Measurements from ENCODE around the gene ATP13A2.

ATP13A2 gene

GRCh38 chr1:17001760-17002523 is 9.8 kb downstream of the ATP13A2 start:
- Mint-ChIP-seq H3K4me1 (ENCODE audit: low read depth) (no peaks in the 10 kb centered on the region), H3K27ac (no peak overlapping the region), H3K36me3 (peaks cover 5% of the 10 kb centered on the region), H3K4me3 (no peak overlapping the region), H3K27me3 (no peaks in the 10 kb centered on the region), H3K9me3 (ENCODE audit: low read depth) (no peaks in the 10 kb centered on the region)

GRCh38 chr1:16999863-17000262 is 11.9 kb downstream of the ATP13A2 start:
- H3K27me3 Mint-ChIP-seq, result no peaks in the 10 kb centered on the region
- peaks cover 5% of the 10 kb centered on the region for H3K36me3 Mint-ChIP-seq
- H3K4me3 Mint-ChIP-seq, result no peak overlapping the region
- no peak overlapping the region for H3K27ac Mint-ChIP-seq
- H3K9me3 Mint-ChIP-seq (ENCODE audit: low read depth), result no peaks in the 10 kb centered on the region
- H3K4me1 Mint-ChIP-seq (ENCODE audit: low read depth), result no peaks in the 10 kb centered on the region

GRCh38 chr1:16998589-16998988 is 13.1 kb downstream of the ATP13A2 start:
- H3K4me3 Mint-ChIP-seq, result no peak overlapping the region
- no peak overlapping the region for H3K27ac Mint-ChIP-seq
- no peaks in the 10 kb centered on the region for H3K9me3 Mint-ChIP-seq (ENCODE audit: low read depth)
- H3K36me3 Mint-ChIP-seq, result peaks cover 5% of the 10 kb centered on the region
- H3K27me3 Mint-ChIP-seq, result no peaks in the 10 kb centered on the region
- H3K4me1 Mint-ChIP-seq (ENCODE audit: low read depth), result no peaks in the 10 kb centered on the region

GRCh38 chr1:16996845-16997244 is 14.9 kb downstream of the ATP13A2 start:
- Mint-ChIP-seq H3K27ac (no peak overlapping the region), H3K36me3 (peaks cover 5% of the 10 kb centered on the region), H3K4me1 (ENCODE audit: low read depth) (no peaks in the 10 kb centered on the region), H3K4me3 (no peak overlapping the region), H3K27me3 (no peaks in the 10 kb centered on the region), H3K9me3 (ENCODE audit: low read depth) (no peaks in the 10 kb centered on the region)

GRCh38 chr1:16993521-16994038 is 18.1 kb downstream of the ATP13A2 start:
- peaks cover 4% of the 10 kb centered on the region for H3K36me3 Mint-ChIP-seq
- H3K27me3 Mint-ChIP-seq, result no peaks in the 10 kb centered on the region
- no peak overlapping the region for H3K27ac Mint-ChIP-seq
- no peak overlapping the region for H3K4me3 Mint-ChIP-seq
- H3K9me3 Mint-ChIP-seq (ENCODE audit: low read depth), result no peaks in the 10 kb centered on the region
- H3K4me1 Mint-ChIP-seq (ENCODE audit: low read depth), result no peaks in the 10 kb centered on the region

GRCh38 chr1:16992675-16993074 is 19.1 kb downstream of the ATP13A2 start:
- no peak overlapping the region for H3K4me3 Mint-ChIP-seq
- peaks cover 4% of the 10 kb centered on the region for H3K36me3 Mint-ChIP-seq
- no peaks in the 10 kb centered on the region for H3K9me3 Mint-ChIP-seq (ENCODE audit: low read depth)
- no peaks in the 10 kb centered on the region for H3K27me3 Mint-ChIP-seq
- no peaks in the 10 kb centered on the region for H3K4me1 Mint-ChIP-seq (ENCODE audit: low read depth)
- H3K27ac Mint-ChIP-seq, result no peak overlapping the region

- no peaks in the 10 kb centered on the region for H3K9me3 Mint-ChIP-seq (ENCODE audit: low read depth)
- no peaks in the 10 kb centered on the region for H3K4me1 Mint-ChIP-seq (ENCODE audit: low read depth)
- no peaks in the 10 kb centered on the region for H3K27me3 Mint-ChIP-seq
- H3K4me3 Mint-ChIP-seq, result no peak overlapping the region
- no peak overlapping the region for H3K27ac Mint-ChIP-seq
- H3K36me3 Mint-ChIP-seq, result peaks cover 4% of the 10 kb centered on the region
These were observed 19.6 kb downstream of the ATP13A2 start for GRCh38 chr1:16992102-16992501.

- H3K27me3 Mint-ChIP-seq, result no peaks in the 10 kb centered on the region
- no peaks in the 10 kb centered on the region for H3K9me3 Mint-ChIP-seq (ENCODE audit: low read depth)
- no peak overlapping the region for H3K4me3 Mint-ChIP-seq
- peaks cover 4% of the 10 kb centered on the region for H3K36me3 Mint-ChIP-seq
- H3K4me1 Mint-ChIP-seq (ENCODE audit: low read depth), result no peaks in the 10 kb centered on the region
- no peak overlapping the region for H3K27ac Mint-ChIP-seq
These were observed 20.2 kb downstream of the ATP13A2 start for GRCh38 chr1:16991571-16991970.

GRCh38 chr1:16989676-16990391 is 21.9 kb downstream of the ATP13A2 start:
- Mint-ChIP-seq H3K27me3 (no peaks in the 10 kb centered on the region), H3K9me3 (ENCODE audit: low read depth) (no peaks in the 10 kb centered on the region), H3K27ac (no peak overlapping the region), H3K4me1 (ENCODE audit: low read depth) (no peaks in the 10 kb centered on the region), H3K4me3 (no peak overlapping the region), H3K36me3 (peaks cover 7% of the 10 kb centered on the region)

GRCh38 chr1:16988210-16988609 is 23.5 kb downstream of the ATP13A2 start:
- Mint-ChIP-seq H3K4me1 (ENCODE audit: low read depth) (no peaks in the 10 kb centered on the region), H3K27me3 (peaks cover 1% of the 10 kb centered on the region), H3K36me3 (peaks cover 7% of the 10 kb centered on the region), H3K27ac (no peak overlapping the region), H3K4me3 (no peak overlapping the region), H3K9me3 (ENCODE audit: low read depth) (no peaks in the 10 kb centered on the region)

GRCh38 chr1:16986962-16987361 is 24.8 kb downstream of the ATP13A2 start:
- Mint-ChIP-seq H3K4me1 (ENCODE audit: low read depth) (no peaks in the 10 kb centered on the region), H3K27me3 (peaks cover 3% of the 10 kb centered on the region), H3K4me3 (no peak overlapping the region), H3K36me3 (peaks cover 7% of the 10 kb centered on the region), H3K27ac (no peak overlapping the region), H3K9me3 (ENCODE audit: low read depth) (no peaks in the 10 kb centered on the region)

GRCh38 chr1:16986560-16986959 is 25.2 kb downstream of the ATP13A2 start:
- peaks cover 4% of the 10 kb centered on the region for H3K27me3 Mint-ChIP-seq
- H3K9me3 Mint-ChIP-seq (ENCODE audit: low read depth), result no peaks in the 10 kb centered on the region
- H3K4me3 Mint-ChIP-seq, result no peak overlapping the region
- no peak overlapping the region for H3K27ac Mint-ChIP-seq
- H3K36me3 Mint-ChIP-seq, result peaks cover 7% of the 10 kb centered on the region
- no peaks in the 10 kb centered on the region for H3K4me1 Mint-ChIP-seq (ENCODE audit: low read depth)

- Mint-ChIP-seq H3K27me3 (peaks cover 9% of the 10 kb centered on the region), H3K4me3 (no peak overlapping the region), H3K4me1 (ENCODE audit: low read depth) (peaks cover 4% of the 10 kb centered on the region), H3K36me3 (peaks cover 5% of the 10 kb centered on the region), H3K27ac (no peak overlapping the region), H3K9me3 (ENCODE audit: low read depth) (no peaks in the 10 kb centered on the region)
These were observed 25.6 kb downstream of the ATP13A2 start for GRCh38 chr1:16986113-16986512.

- no peak overlapping the region for H3K27ac Mint-ChIP-seq
- H3K9me3 Mint-ChIP-seq (ENCODE audit: low read depth), result no peaks in the 10 kb centered on the region
- peaks cover 5% of the 10 kb centered on the region for H3K36me3 Mint-ChIP-seq
- H3K27me3 Mint-ChIP-seq, result peaks cover 12% of the 10 kb centered on the region
- H3K4me1 Mint-ChIP-seq (ENCODE audit: low read depth), result peaks cover 9% of the 10 kb centered on the region
- no peak overlapping the region for H3K4me3 Mint-ChIP-seq
These were observed 27.0 kb downstream of the ATP13A2 start for GRCh38 chr1:16984717-16985116.

- Mint-ChIP-seq H3K9me3 (ENCODE audit: low read depth) (no peaks in the 10 kb centered on the region), H3K4me1 (ENCODE audit: low read depth) (peaks cover 9% of the 10 kb centered on the region), H3K4me3 (no peak overlapping the region), H3K27me3 (peaks cover 12% of the 10 kb centered on the region), H3K36me3 (peaks cover 5% of the 10 kb centered on the region), H3K27ac (no peak overlapping the region)
These were observed 28.1 kb downstream of the ATP13A2 start for GRCh38 chr1:16983649-16984048.
